PC-9 (cell line): Measurements from ENCODE around the gene RNF220. TPM values are rescaled to one million over a fixed set of nuclear protein-coding genes. Genes with fewer than 3 reads are reported as not detected.

ENCODE experiments used
- BruUV-seq: library from RNA; stranded (reverse); fragments of 400-500 nt; replicated peaks from 2 replicates; lab custom pipeline; 2021; lab: Mats Ljungman, UMichigan
- CTCF ChIA-PET: fragments of 300-600 bp; sonication (Branson Sonifier 250); formaldehyde crosslinking; loops from one replicate; lab custom pipeline; 2022; ENCODE audit warnings: antibody characterized with exemption; lab: Charles Lee
- POLR2A ChIA-PET: fragments of 300-600 bp; sonication (Branson Sonifier 250); formaldehyde crosslinking; loops from one replicate; lab custom pipeline; 2022; ENCODE audit warnings: antibody characterized with exemption; ENCODE audit not compliant: unreplicated experiment; lab: Charles Lee
- DNase-seq, 2 experiments: peaks; one replicate each; pipeline versions ENCODE4 v3.0.0 to v3.0.0-alpha.2; 2015 to 2022; ENCODE audit warnings: mixed read lengths in 1 of 2
- H2AFZ ChIP-seq: fragments of 200-600 bp; sonication (generic); 2 replicates; pipeline ENCODE4 v1.8.1; 2017; ENCODE audit warnings: antibody characterized with exemption
- H3F3A ChIP-seq: fragments of 200-600 bp; sonication (generic); 2 replicates; pipeline ENCODE4 v1.8.1; 2017; ENCODE audit warnings: antibody characterized with exemption, mild to moderate bottlenecking, low read depth; ENCODE audit not compliant: insufficient read depth
- H3K27ac ChIP-seq: fragments of 200-600 bp; sonication (generic); 2 replicates; pipeline ENCODE4 v1.6.1; 2016; ENCODE audit warnings: mixed run types
- H3K27me3 ChIP-seq: fragments of 200-600 bp; sonication (generic); 2 replicates; pipeline ENCODE4 v1.6.1; 2016; ENCODE audit warnings: low read depth, mixed run types; ENCODE audit not compliant: insufficient read depth
- H3K36me3 ChIP-seq: fragments of 200-600 bp; sonication (generic); 2 replicates; pipeline ENCODE4 v1.6.1; 2016; ENCODE audit warnings: low read depth, mixed run types
- H3K4me1 ChIP-seq: fragments of 200-600 bp; sonication (generic); replicated peaks from 2 replicates; pipeline ENCODE4 v1.6.1; 2016; ENCODE audit warnings: mixed run types; ENCODE audit not compliant: insufficient read depth
- H3K4me2 ChIP-seq: fragments of 200-600 bp; sonication (generic); 2 replicates; pipeline ENCODE4 v1.6.1; 2017; ENCODE audit warnings: mixed run types
- H3K4me3 ChIP-seq: fragments of 200-600 bp; sonication (generic); 2 replicates; pipeline ENCODE4 v1.6.1; 2016; ENCODE audit warnings: mixed run types
- H3K79me2 ChIP-seq: fragments of 200-600 bp; sonication (generic); 2 replicates; pipeline ENCODE4 v1.6.1; 2017; ENCODE audit warnings: low read depth, mixed run types
- H3K9me2 ChIP-seq: fragments of 200-600 bp; sonication (generic); 2 replicates; pipeline ENCODE4 v1.8.1; 2017; ENCODE audit warnings: mild to moderate bottlenecking; ENCODE audit not compliant: insufficient read depth
- H3K9me3 ChIP-seq: fragments of 200-600 bp; sonication (generic); 2 replicates; pipeline ENCODE4 v1.8.1; 2016; ENCODE audit warnings: low read depth; ENCODE audit not compliant: insufficient read depth
- H4K20me1 ChIP-seq: fragments of 200-600 bp; sonication (generic); 2 replicates; pipeline ENCODE4 v1.8.1; 2017; ENCODE audit not compliant: insufficient read depth
- EZH2 ChIP-seq: fragments of 200-600 bp; sonication (generic); IDR thresholded peaks from 2 replicates; pipeline ENCODE4 v1.8.0; 2017; ENCODE audit warnings: antibody characterized with exemption, low read depth
- intact Hi-C: fragments of 100-400 bp; cut with micrococcal nuclease; formaldehyde crosslinking; loops from one replicate; pipeline ENCODE4 v1.10.0; 2022; ENCODE audit not compliant: unreplicated experiment
- total RNA-seq: library from RNA; stranded (reverse); gene quantifications from 2 replicates; pipeline ENCODE4 v1.2.3, GENCODE V29; 2021
- TF ChIP-seq, protein P1 (sequence below): fragments of 200-600 bp; sonication (generic); conservative IDR thresholded peaks from 2 replicates; pipeline ENCODE4 v1.6.1; 2017; ENCODE audit warnings: mixed run types, antibody characterized with exemption, mild to moderate bottlenecking, moderate library complexity

Gene RNF220
- total RNA-seq, 1 experiment from 2014 or later, result 82.9 TPM

DNA sequence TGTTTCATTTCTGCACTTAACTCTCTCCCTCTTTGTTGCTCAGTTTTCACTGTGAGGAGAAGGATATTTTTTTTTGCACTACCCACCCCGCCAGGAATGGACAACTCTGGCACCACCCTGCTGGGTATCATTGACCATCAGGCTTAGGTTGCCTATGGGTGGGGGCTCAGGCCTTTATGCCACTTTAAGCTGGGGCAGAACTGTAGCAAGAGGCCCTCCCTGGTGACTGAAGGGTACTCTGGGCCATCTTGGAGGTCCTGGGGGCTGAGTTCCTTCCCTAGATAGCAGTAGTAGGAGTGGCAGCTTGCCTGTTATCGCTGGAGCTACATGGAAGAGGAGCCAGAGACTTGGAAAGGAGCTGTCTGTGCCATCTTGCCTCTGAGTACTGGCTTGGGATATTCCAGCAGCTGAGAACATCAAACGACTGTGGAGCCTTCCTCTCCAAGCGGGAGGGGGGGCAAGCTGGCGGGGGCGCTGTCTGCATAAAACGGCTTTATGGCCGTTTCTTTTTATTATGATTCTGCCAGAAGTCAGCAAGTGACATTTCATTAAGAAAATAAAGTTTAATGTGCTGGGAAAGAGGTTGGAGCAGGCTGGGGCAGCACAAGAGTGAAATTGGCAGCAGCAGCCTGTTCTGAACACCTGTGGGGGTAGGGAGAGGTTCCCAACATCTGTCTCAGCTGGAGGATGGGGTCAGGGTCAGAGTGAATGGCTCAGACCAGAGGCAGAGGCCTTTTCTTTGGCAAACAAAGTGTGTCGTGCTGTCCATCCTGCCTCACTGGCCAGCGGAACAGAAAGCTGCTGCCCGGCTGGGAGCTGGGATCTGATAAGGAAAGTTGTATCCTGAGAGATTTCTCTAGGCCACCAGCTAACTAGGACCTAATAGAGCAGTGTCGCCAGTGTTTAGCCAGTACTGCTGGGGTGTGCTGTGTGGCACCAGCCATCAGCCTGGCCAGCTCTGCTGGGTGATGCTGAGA, 236.4 kb downstream of the RNF220 start:
- no peaks in the 10 kb centered on the region; the same call in 1 of the 2 replicates for H4K20me1 ChIP-seq

DNA sequence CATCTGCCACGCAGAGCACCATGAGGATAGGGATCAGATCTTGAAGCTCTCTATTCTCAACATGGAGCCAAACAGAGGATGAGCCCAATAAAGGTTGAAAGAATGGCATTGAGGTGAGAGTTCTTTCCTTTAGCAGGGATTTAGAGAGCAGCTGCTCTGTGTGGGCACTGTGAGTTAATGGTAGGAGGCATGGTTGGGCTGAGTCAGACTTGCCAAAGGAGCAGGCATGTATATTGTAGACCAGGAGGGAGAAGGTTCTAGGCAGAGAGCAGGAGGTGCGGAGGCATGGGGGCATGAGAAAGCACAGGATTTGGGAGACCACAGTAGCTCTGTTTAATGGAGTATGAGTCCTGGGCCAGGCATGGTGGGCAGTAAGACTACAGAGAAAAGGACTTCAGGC, 237.2 kb downstream of the RNF220 start:
- H3K36me3 ChIP-seq, result peaks cover 4% of the 10 kb centered on the region; the same call in 1 of the 2 replicates
- ChIA-PET POLR2A (interaction anchor here (0.7 kb wide), 1 partner anchor 28 kb away, joined by 4 read pairs; no protein-coding TSS in a partner anchor), CTCF (interaction anchor here (0.5 to 0.7 kb wide), 2 partner anchors 9 to 50 kb away, joined by 3 to 5 read pairs; no protein-coding TSS in a partner anchor)
- no peaks in the 10 kb centered on the region for H3K79me2 ChIP-seq
- no peaks in the 10 kb centered on the region for H3K4me1 ChIP-seq
- H2AFZ ChIP-seq, result no peak overlapping the region
- H3K27ac ChIP-seq, result no peak overlapping the region
- H3K9me2 ChIP-seq, result no peaks in the 10 kb centered on the region
- H4K20me1 ChIP-seq, result no peaks in the 10 kb centered on the region; the same call in 1 of the 2 replicates
- no peak overlapping the region for H3K4me3 ChIP-seq
- no peak for TF ChIP-seq EZH2
- TF ChIP-seq, protein P1, sequence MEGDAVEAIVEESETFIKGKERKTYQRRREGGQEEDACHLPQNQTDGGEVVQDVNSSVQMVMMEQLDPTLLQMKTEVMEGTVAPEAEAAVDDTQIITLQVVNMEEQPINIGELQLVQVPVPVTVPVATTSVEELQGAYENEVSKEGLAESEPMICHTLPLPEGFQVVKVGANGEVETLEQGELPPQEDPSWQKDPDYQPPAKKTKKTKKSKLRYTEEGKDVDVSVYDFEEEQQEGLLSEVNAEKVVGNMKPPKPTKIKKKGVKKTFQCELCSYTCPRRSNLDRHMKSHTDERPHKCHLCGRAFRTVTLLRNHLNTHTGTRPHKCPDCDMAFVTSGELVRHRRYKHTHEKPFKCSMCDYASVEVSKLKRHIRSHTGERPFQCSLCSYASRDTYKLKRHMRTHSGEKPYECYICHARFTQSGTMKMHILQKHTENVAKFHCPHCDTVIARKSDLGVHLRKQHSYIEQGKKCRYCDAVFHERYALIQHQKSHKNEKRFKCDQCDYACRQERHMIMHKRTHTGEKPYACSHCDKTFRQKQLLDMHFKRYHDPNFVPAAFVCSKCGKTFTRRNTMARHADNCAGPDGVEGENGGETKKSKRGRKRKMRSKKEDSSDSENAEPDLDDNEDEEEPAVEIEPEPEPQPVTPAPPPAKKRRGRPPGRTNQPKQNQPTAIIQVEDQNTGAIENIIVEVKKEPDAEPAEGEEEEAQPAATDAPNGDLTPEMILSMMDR, result no peak
- no peaks in the 10 kb centered on the region for H3K9me3 ChIP-seq
- H3K27me3 ChIP-seq, result no peaks in the 10 kb centered on the region
- intact Hi-C loops, result no loop called here
- DNase-seq, result no peak
- H3K4me2 ChIP-seq, result no peak overlapping the region
- H3F3A ChIP-seq, result no peaks in the 10 kb centered on the region
- no TSS peak for BruUV-seq

More for the DNA sequence above, 236.4 kb downstream of the RNF220 start:
- POLR2A ChIA-PET, result no interaction called here
- DNase-seq, result no peak
- no peaks in the 10 kb centered on the region for H3F3A ChIP-seq
- no peak overlapping the region for H3K27ac ChIP-seq
- H3K4me2 ChIP-seq, result no peak overlapping the region
- peaks cover 12% of the 10 kb centered on the region; the same call in 1 of the 2 replicates for H3K36me3 ChIP-seq
- H3K9me3 ChIP-seq, result no peaks in the 10 kb centered on the region
- no peak overlapping the region for H2AFZ ChIP-seq
- H3K79me2 ChIP-seq, result no peaks in the 10 kb centered on the region
- TF ChIP-seq, protein P1, result no peak
- TF ChIP-seq EZH2, result no peak
- H3K27me3 ChIP-seq, result no peaks in the 10 kb centered on the region
- no peak overlapping the region for H3K4me3 ChIP-seq
- H3K9me2 ChIP-seq, result no peaks in the 10 kb centered on the region
- no peaks in the 10 kb centered on the region for H3K4me1 ChIP-seq
- intact Hi-C loops, result no loop called here
- CTCF ChIA-PET, result interaction anchor here (0.5 to 0.7 kb wide), 2 partner anchors 10 to 49 kb away, joined by 3 to 5 read pairs; no protein-coding TSS in a partner anchor
- BruUV-seq, result no TSS peak

DNA sequence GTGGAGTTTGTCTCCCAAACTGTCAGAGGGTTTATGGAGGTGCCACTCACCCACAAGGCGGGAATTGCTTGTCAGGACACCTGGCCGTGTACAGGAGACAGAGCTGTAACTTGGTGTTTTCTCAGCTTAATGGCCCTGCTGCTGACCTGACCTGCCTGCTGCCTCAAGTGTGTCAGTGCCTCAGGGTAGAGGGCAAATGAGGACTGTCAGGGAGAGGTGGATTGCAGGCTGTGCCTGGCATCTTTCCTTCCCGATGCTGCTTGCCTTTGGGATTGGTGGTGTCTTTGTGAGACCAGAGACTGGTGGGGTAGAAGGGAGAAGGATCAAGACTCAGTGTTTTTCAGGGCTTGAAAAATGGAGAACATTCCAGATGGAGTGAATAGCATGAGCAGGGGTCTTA, 237.9 kb downstream of the RNF220 start:
- no peak overlapping the region for H3K4me2 ChIP-seq

More for the DNA sequence above, 237.9 kb downstream of the RNF220 start:
- Histone ChIP-seq H4K20me1 (no peaks in the 10 kb centered on the region; the same call in none of the 2 replicates), H3K4me3 (no peak overlapping the region), H3F3A (no peaks in the 10 kb centered on the region), H3K4me1 (no peaks in the 10 kb centered on the region), H3K36me3 (no peaks in the 10 kb centered on the region; the same call in 1 of the 2 replicates), H3K79me2 (no peaks in the 10 kb centered on the region), H3K9me3 (no peaks in the 10 kb centered on the region), H3K27ac (no peak overlapping the region), H3K9me2 (no peaks in the 10 kb centered on the region), H2AFZ (no peak overlapping the region), H3K27me3 (no peaks in the 10 kb centered on the region)
- ChIA-PET CTCF (no interaction called here), POLR2A (interaction anchor here (0.7 kb wide), 1 partner anchor 28 kb away, joined by 4 read pairs; no protein-coding TSS in a partner anchor)
- TF ChIP-seq EZH2, result no peak
- TF ChIP-seq, protein P1, result no peak
- intact Hi-C loops, result no loop called here
- peak in 1 of 2 experiments; percentile 12 for DNase-seq
- no TSS peak for BruUV-seq
